Astrocyte of the spinal cord (primary cell): ENCODE measurements around the gene UCK1.
"Not testable (repeated sequence)": the region's sequence is repeated elsewhere in the genome, so short reads cannot be mapped to it uniquely, and the experiment has no call there.

Source experiments
- DNase-seq: peaks from one replicate; pipeline ENCODE4 v3.0.0; 2011; ENCODE audit warnings: low read depth, low spot score
- H3K4me3 ChIP-seq: 2 replicates; pipeline ENCODE4 v1.5.1; 2011; ENCODE audit warnings: low read depth, mild to moderate bottlenecking, low read length, moderate library complexity
- CTCF ChIP-seq: IDR thresholded peaks from 2 replicates; pipeline ENCODE4 v1.5.1; 2012; ENCODE audit warnings: low read depth, mild to moderate bottlenecking, low read length, inconsistent platforms
- in situ Hi-C: cut with HindIII; loops from 2 replicates; pipeline ENCODE4 v1.10.0; 2017; ENCODE audit warnings: low sequenced_read_pairs

The UCK1 gene

GRCh38 chr9:131516930-131517329 is 14.1 kb downstream of the UCK1 start:
- no peak for TF ChIP-seq CTCF
- H3K4me3 ChIP-seq, result no peak overlapping the region
- in situ Hi-C loops, result no loop called here
- DNase-seq, result no peak

- in situ Hi-C loops, result no loop called here
- H3K4me3 ChIP-seq, result no peak overlapping the region
- no peak for DNase-seq
- TF ChIP-seq CTCF, result no peak
Observed at GRCh38 chr9:131516100-131516499, 15.0 kb downstream of the UCK1 start.

DNA sequence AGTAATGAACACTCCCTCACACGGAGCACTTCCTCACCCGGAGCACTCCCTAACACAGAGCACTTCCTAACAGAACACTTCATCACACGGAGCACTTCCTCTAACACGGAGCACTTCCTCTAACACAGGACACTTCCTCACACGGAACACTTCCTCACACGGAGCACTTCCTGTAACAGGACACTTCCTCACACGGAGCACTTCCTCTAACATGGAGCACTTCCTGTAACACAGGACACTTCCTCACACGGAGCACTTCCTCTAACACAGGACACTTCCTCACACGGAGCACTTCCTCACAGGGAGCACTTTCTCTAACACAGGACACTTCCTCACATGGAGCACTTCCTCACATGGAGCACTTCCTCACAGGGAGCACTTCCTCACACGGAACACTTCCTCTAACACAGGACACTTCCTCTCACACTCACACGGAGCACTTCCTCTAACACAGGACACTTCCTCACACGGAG is 15.5 kb downstream of the UCK1 start:
- H3K4me3 ChIP-seq, in situ Hi-C loops, DNase-seq: not testable (repeated sequence)

DNA sequence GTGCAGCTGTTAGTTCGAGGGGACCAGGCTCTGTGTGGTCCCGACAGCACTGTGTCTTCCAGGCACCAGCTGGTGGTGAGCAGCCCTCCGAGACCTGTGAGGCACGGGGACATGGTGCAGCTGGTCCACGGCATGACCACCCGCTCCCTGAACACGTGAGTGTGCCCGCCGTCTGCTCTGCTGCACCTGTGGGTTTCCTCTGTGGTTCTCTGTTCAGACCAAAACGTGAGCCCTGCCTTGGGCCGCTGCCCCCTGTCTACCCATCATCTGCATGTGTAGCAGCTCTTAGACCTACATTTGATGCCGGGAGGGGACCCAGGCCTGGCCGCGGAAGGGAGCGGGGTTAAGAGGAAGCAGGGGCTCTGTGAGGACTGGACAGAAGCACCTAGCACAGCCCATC is 17.9 kb downstream of the UCK1 start:
- no peak for DNase-seq
- no peak for TF ChIP-seq CTCF
- in situ Hi-C loops, result no loop called here

GRCh38 chr9:131511880-131512279 is 19.2 kb downstream of the UCK1 start:
- no peak for TF ChIP-seq CTCF
- in situ Hi-C loops, result no loop called here

More for the DNA sequence above, 17.9 kb downstream of the UCK1 start:
- H3K4me3 ChIP-seq, result no peak overlapping the region

GRCh38 chr9:131511416-131511815 is 19.6 kb downstream of the UCK1 start:
- no peak overlapping the region for H3K4me3 ChIP-seq
- TF ChIP-seq CTCF, result no peak
- in situ Hi-C loops, result no loop called here
- no peak for DNase-seq

More at GRCh38 chr9:131511880-131512279, 19.2 kb downstream of the UCK1 start:
- no peak for DNase-seq
- no peak overlapping the region for H3K4me3 ChIP-seq

- no peak overlapping the region for H3K4me3 ChIP-seq
- no peak for TF ChIP-seq CTCF
- no peak for DNase-seq
- in situ Hi-C loops, result no loop called here
Observed at GRCh38 chr9:131505012-131505411, 26.1 kb downstream of the UCK1 start.
